PC-9 (cell line): ENCODE results near the gene FNIP1. TPM values are rescaled to one million over a fixed set of nuclear protein-coding genes. Genes with fewer than 3 reads are reported as not detected.
"Not testable (repeated sequence)": the region's sequence is repeated elsewhere in the genome, so short reads cannot be mapped to it uniquely, and the experiment has no call there.

Experiments
- BruUV-seq: library from RNA; stranded (reverse); fragments of 400-500 nt; replicated peaks from 2 replicates; lab custom pipeline; 2021; lab: Mats Ljungman, UMichigan
- CTCF ChIA-PET: fragments of 300-600 bp; sonication (Branson Sonifier 250); formaldehyde crosslinking; loops from one replicate; lab custom pipeline; 2022; ENCODE audit warnings: antibody characterized with exemption; lab: Charles Lee
- POLR2A ChIA-PET: fragments of 300-600 bp; sonication (Branson Sonifier 250); formaldehyde crosslinking; loops from one replicate; lab custom pipeline; 2022; ENCODE audit warnings: antibody characterized with exemption; ENCODE audit not compliant: unreplicated experiment; lab: Charles Lee
- DNase-seq, 2 experiments: peaks; one replicate each; pipeline versions ENCODE4 v3.0.0 to v3.0.0-alpha.2; 2015 to 2022; ENCODE audit warnings: mixed read lengths in 1 of 2
- H2AFZ ChIP-seq: fragments of 200-600 bp; sonication (generic); 2 replicates; pipeline ENCODE4 v1.8.1; 2017; ENCODE audit warnings: antibody characterized with exemption
- H3F3A ChIP-seq: fragments of 200-600 bp; sonication (generic); 2 replicates; pipeline ENCODE4 v1.8.1; 2017; ENCODE audit warnings: antibody characterized with exemption, mild to moderate bottlenecking, low read depth; ENCODE audit not compliant: insufficient read depth
- H3K27ac ChIP-seq: fragments of 200-600 bp; sonication (generic); 2 replicates; pipeline ENCODE4 v1.6.1; 2016; ENCODE audit warnings: mixed run types
- H3K27me3 ChIP-seq: fragments of 200-600 bp; sonication (generic); 2 replicates; pipeline ENCODE4 v1.6.1; 2016; ENCODE audit warnings: low read depth, mixed run types; ENCODE audit not compliant: insufficient read depth
- H3K36me3 ChIP-seq: fragments of 200-600 bp; sonication (generic); 2 replicates; pipeline ENCODE4 v1.6.1; 2016; ENCODE audit warnings: low read depth, mixed run types
- H3K4me1 ChIP-seq: fragments of 200-600 bp; sonication (generic); replicated peaks from 2 replicates; pipeline ENCODE4 v1.6.1; 2016; ENCODE audit warnings: mixed run types; ENCODE audit not compliant: insufficient read depth
- H3K4me2 ChIP-seq: fragments of 200-600 bp; sonication (generic); 2 replicates; pipeline ENCODE4 v1.6.1; 2017; ENCODE audit warnings: mixed run types
- H3K4me3 ChIP-seq: fragments of 200-600 bp; sonication (generic); 2 replicates; pipeline ENCODE4 v1.6.1; 2016; ENCODE audit warnings: mixed run types
- H3K79me2 ChIP-seq: fragments of 200-600 bp; sonication (generic); 2 replicates; pipeline ENCODE4 v1.6.1; 2017; ENCODE audit warnings: low read depth, mixed run types
- H3K9me2 ChIP-seq: fragments of 200-600 bp; sonication (generic); 2 replicates; pipeline ENCODE4 v1.8.1; 2017; ENCODE audit warnings: mild to moderate bottlenecking; ENCODE audit not compliant: insufficient read depth
- H3K9me3 ChIP-seq: fragments of 200-600 bp; sonication (generic); 2 replicates; pipeline ENCODE4 v1.8.1; 2016; ENCODE audit warnings: low read depth; ENCODE audit not compliant: insufficient read depth
- H4K20me1 ChIP-seq: fragments of 200-600 bp; sonication (generic); 2 replicates; pipeline ENCODE4 v1.8.1; 2017; ENCODE audit not compliant: insufficient read depth
- CTCF ChIP-seq: fragments of 200-600 bp; sonication (generic); conservative IDR thresholded peaks from 2 replicates; pipeline ENCODE4 v1.6.1; 2017; ENCODE audit warnings: mixed run types, antibody characterized with exemption, mild to moderate bottlenecking, moderate library complexity
- EZH2 ChIP-seq: fragments of 200-600 bp; sonication (generic); IDR thresholded peaks from 2 replicates; pipeline ENCODE4 v1.8.0; 2017; ENCODE audit warnings: antibody characterized with exemption, low read depth
- intact Hi-C: fragments of 100-400 bp; cut with micrococcal nuclease; formaldehyde crosslinking; loops from one replicate; pipeline ENCODE4 v1.10.0; 2022; ENCODE audit not compliant: unreplicated experiment
- total RNA-seq: library from RNA; stranded (reverse); gene quantifications from 2 replicates; pipeline ENCODE4 v1.2.3, GENCODE V29; 2021

Gene FNIP1
- total RNA-seq, 1 experiment from 2014 or later: 23.5 TPM

GRCh38 chr5:131745155-131745554, 51.7 kb downstream of the FNIP1 start:
- CTCF ChIA-PET: interaction anchor here (0.7 kb wide), 1 partner anchor 31 kb away, joined by 3 read pairs; no protein-coding TSS in a partner anchor
- POLR2A ChIA-PET: no interaction called here
- peaks cover 19% of the 10 kb centered on the region for H3K79me2 ChIP-seq
- peaks cover 25% of the 10 kb centered on the region for H4K20me1 ChIP-seq
- intact Hi-C loops: no loop called here
- no peak overlapping the region for H3K27ac ChIP-seq
- DNase-seq: no peak
- H3K36me3 ChIP-seq: peaks cover 28% of the 10 kb centered on the region; the same call in 1 of the 2 replicates
- TF ChIP-seq EZH2 (no peak), CTCF (no peak)
- no peak overlapping the region for H2AFZ ChIP-seq
- no TSS peak for BruUV-seq
- no peaks in the 10 kb centered on the region for H3K9me2 ChIP-seq
- no peak overlapping the region for H3K4me2 ChIP-seq
- H3F3A ChIP-seq: peaks cover 3% of the 10 kb centered on the region; the same call in 1 of the 2 replicates
- no peaks in the 10 kb centered on the region for H3K9me3 ChIP-seq
- H3K4me3 ChIP-seq: no peak overlapping the region
- no peaks in the 10 kb centered on the region for H3K27me3 ChIP-seq
- H3K4me1 ChIP-seq: no peaks in the 10 kb centered on the region

GRCh38 chr5:131740477-131740876, 56.3 kb downstream of the FNIP1 start:
- BruUV-seq: no TSS peak
- H3K4me1 ChIP-seq: no peaks in the 10 kb centered on the region
- H3K79me2 ChIP-seq: 0 out of 2 replicates have a peak, but pooled peaks cover 4% of the 10 kb centered on the region
- peaks cover 32% of the 10 kb centered on the region; the same call in 1 of the 2 replicates for H3K36me3 ChIP-seq
- H3F3A ChIP-seq: peaks cover 3% of the 10 kb centered on the region; the same call in 1 of the 2 replicates
- intact Hi-C loops: no loop called here
- DNase-seq: no peak
- H3K4me2 ChIP-seq: no peak overlapping the region
- ChIA-PET CTCF (no interaction called here), POLR2A (no interaction called here)
- H2AFZ ChIP-seq: no peak overlapping the region
- no peaks in the 10 kb centered on the region for H3K9me3 ChIP-seq
- H3K9me2 ChIP-seq: no peaks in the 10 kb centered on the region
- H3K4me3 ChIP-seq: no peak overlapping the region
- TF ChIP-seq EZH2 (no peak), CTCF (no peak)
- 0 out of 2 replicates have a peak, but pooled peaks cover 8% of the 10 kb centered on the region for H4K20me1 ChIP-seq
- H3K27me3 ChIP-seq: no peaks in the 10 kb centered on the region
- H3K27ac ChIP-seq: no peak overlapping the region

- CTCF ChIA-PET: no interaction called here
- no peaks in the 10 kb centered on the region for H3F3A ChIP-seq
- POLR2A ChIA-PET: no interaction called here
Observed at GRCh38 chr5:131735393-131735792, 61.4 kb downstream of the FNIP1 start.

GRCh38 chr5:131734939-131735338, 61.9 kb downstream of the FNIP1 start:
- H3K36me3 ChIP-seq, H4K20me1 ChIP-seq, H3K27me3 ChIP-seq, BruUV-seq, H3K4me3 ChIP-seq, H3K4me1 ChIP-seq, H3K9me2 ChIP-seq, DNase-seq, H3K9me3 ChIP-seq, POLR2A ChIA-PET, H3K4me2 ChIP-seq, CTCF ChIA-PET, H3K27ac ChIP-seq, intact Hi-C loops, H3K79me2 ChIP-seq, H2AFZ ChIP-seq, H3F3A ChIP-seq: not testable (repeated sequence)

More at GRCh38 chr5:131735393-131735792, 61.4 kb downstream of the FNIP1 start:
- DNase-seq: no peak
- no peak overlapping the region for H3K27ac ChIP-seq
- no peaks in the 10 kb centered on the region; the same call in 1 of the 2 replicates for H4K20me1 ChIP-seq
- H3K36me3 ChIP-seq: 0 out of 2 replicates have a peak, but pooled peaks cover 4% of the 10 kb centered on the region
- TF ChIP-seq CTCF: no peak
- TF ChIP-seq EZH2: no peak
- no peaks in the 10 kb centered on the region for H3K79me2 ChIP-seq
- H3K4me2 ChIP-seq: no peak overlapping the region
- no peak overlapping the region for H2AFZ ChIP-seq
- no peaks in the 10 kb centered on the region for H3K27me3 ChIP-seq
- intact Hi-C loops: no loop called here
- H3K4me3 ChIP-seq: no peak overlapping the region
- H3K4me1 ChIP-seq: no peaks in the 10 kb centered on the region
- H3K9me2 ChIP-seq: no peaks in the 10 kb centered on the region
- no peaks in the 10 kb centered on the region for H3K9me3 ChIP-seq
- BruUV-seq: no TSS peak

GRCh38 chr5:131729292-131729691, 67.5 kb downstream of the FNIP1 start:
- BruUV-seq, H3K9me2 ChIP-seq, H3K4me1 ChIP-seq, H4K20me1 ChIP-seq, H3K4me2 ChIP-seq, POLR2A ChIA-PET, H2AFZ ChIP-seq, CTCF ChIA-PET, H3K79me2 ChIP-seq, H3K27ac ChIP-seq, H3K27me3 ChIP-seq, H3F3A ChIP-seq, DNase-seq, intact Hi-C loops, H3K4me3 ChIP-seq, H3K9me3 ChIP-seq: not testable (repeated sequence)
- 0 out of 2 replicates have a peak, but pooled peaks cover 12% of the 10 kb centered on the region for H3K36me3 ChIP-seq
